ENCODE measurements around the gene ZNF691.
"Not testable (repeated sequence)": the region's sequence is repeated elsewhere in the genome, so short reads cannot be mapped to it uniquely, and the experiment has no call there.

Gene ZNF691, protein sequence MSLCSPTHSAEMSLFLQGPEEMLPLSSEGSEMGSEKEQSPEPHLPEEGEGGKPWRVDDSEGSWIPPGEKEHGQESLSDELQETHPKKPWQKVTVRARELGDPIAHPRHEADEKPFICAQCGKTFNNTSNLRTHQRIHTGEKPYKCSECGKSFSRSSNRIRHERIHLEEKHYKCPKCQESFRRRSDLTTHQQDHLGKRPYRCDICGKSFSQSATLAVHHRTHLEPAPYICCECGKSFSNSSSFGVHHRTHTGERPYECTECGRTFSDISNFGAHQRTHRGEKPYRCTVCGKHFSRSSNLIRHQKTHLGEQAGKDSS

DNA sequence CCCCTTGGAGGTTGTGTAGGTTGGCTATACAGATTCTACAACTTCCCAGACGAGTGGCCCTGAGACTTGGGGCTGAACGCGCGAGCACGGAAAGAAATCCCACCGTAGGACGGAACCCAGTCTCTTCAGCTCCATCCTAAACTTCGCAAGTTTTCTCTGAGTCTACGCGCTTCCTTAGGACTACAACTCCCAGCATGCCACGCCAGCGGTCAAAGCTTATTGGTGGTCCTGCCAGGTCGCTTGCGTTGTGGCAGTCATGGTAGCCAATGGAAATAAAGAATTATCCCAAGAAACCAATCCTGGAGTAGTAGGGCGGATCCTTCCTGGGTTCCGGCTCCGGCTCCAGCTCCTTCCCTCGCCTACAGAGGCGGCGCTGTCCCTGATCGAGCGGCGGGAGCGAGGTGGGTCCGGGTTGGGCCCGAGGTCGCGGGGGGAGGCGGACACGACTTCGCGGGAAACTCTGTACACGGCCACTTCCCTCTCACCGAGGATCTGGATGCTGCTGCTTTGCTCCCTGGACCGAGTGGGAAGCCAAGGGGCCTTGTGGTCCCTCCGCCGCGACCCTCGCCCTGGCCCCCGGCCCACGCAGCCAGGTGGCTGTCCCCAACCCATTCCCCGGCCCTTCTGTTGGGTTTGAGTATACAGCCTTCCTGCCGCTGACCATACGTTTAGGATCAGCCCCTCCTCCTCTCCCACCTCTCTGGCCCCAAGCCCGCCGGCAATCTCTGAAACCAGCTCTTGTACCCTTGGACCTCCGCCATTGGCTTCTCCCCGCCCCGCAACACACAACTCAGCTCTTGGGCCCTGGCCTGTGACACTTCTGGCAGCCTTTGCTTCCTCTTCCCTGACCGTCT, at the start of gene ZNF691:
Gene ZNF691, plus strand, starts transcription at position 357 of the 854 bp plus-strand sequence. CDS start 3,046 bp downstream, outside the sequence.
- peak; percentile 78 to 87 (median 83) for DNase-seq (ENCODE audit: low read depth in 3 of 3)

DNA sequence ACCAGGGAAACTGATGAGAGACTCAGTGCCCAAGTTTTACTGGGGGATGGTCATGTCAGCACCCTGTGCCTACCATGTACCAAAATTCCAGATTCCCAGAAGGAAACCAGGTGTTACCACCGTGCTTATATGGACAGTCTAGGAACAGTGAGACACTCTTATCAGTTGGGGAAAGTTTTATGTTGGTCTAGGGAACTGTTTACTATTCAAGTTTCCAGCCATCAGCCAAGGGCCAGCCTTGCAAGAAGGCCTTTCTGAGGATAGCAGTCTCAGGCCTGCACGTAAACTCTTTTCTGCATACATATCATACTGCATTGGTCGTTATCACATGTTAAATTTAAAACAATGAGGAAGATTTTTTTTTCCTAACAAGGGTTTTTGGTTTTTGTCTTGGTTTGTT, 49.0 kb upstream of the ZNF691 start:
- DNase-seq (ENCODE audit: low read depth in 3 of 3): no peak

DNA sequence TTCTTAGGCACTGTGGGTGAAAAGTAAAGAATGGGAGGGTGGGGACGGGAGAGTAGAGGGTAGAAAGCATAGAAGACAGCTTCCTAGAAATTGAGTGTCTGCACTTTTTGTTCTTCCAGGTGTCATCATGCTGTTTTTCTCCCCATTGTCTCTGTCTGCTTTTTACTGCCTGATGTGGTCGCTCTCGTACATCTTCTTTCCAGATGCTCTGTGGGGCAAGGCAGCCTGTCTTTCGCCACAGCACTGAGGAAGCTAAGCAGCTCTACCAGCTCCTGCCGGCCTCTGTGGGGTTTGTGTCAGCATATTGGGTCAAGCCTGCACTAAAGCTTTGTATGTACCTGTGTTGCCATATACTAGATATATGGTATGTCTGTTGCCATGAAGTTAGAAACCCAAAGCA, 48.4 kb upstream of the ZNF691 start:
- DNase-seq (ENCODE audit: low read depth in 3 of 3): no peak

DNA sequence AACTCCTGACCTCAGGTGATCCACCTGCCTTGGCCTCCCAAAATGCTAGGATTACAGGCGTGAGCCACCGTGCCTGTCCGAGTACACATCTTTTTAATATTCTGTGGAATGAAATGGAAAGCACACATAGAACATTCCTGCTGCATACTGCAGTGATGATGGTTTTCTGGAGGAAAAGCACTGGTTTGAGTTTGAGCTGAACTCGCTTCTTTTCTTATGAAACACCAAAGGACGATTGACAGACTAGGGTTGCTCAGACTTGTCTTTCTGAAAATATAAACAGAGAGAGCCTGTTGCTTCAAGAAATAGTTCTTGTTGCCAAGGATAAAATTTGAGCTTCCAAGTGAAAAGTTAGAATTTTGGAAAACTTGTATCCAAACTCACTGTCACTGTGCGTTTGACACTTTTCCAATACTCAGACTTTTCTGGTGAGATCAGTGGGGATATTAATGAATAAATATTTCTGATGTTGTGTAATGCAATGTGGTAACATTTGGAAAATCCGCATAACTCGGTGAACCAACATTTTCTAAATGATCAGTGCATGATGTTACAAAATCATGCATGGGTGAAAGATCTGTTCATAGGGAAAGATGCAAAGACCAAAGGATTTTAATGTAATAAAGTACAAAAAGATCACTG, 44.5 kb upstream of the ZNF691 start:
- DNase-seq (ENCODE audit: low read depth in 3 of 3): no peak

DNA sequence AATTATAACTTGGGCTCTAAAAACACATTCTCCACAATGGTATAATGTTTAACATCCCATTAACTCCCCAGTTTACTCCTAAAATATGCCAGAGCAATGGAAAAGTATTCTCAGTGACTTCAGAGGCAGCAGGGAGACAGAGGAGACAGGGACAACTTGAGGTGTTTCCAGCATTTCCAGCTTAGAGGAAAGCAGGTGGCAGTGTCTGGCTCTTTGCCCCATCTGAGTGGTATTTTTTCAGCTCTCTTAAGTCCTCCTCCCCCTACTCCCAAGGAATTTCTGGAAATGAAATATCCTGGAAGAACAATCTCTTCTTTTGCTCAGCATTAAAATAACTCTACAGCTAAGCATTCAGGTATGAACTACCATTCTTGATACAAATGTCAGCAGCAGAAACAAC, 40.2 kb upstream of the ZNF691 start:
- no peak for DNase-seq (ENCODE audit: low read depth in 3 of 3)

DNA sequence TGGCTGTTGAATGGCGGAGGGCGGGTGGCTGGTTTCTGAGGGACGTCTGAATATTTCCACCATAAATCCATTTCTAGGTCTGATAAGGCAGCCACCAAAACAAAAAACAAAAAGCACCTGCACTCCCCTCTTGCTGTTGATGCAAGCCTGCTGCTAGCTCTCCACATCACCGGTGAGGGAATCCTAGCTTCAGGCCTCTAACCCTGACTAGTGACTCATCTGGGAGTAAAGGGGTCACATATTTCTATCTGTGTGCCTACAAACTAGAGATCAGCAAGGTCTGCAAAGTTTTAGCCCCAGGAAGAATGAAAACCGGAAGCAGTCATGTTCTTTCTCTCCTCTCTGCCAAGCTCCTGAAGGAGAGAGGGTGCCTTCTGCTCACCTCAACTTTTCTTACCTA, 39.8 kb upstream of the ZNF691 start:
- DNase-seq (ENCODE audit: low read depth in 3 of 3): no peak

DNA sequence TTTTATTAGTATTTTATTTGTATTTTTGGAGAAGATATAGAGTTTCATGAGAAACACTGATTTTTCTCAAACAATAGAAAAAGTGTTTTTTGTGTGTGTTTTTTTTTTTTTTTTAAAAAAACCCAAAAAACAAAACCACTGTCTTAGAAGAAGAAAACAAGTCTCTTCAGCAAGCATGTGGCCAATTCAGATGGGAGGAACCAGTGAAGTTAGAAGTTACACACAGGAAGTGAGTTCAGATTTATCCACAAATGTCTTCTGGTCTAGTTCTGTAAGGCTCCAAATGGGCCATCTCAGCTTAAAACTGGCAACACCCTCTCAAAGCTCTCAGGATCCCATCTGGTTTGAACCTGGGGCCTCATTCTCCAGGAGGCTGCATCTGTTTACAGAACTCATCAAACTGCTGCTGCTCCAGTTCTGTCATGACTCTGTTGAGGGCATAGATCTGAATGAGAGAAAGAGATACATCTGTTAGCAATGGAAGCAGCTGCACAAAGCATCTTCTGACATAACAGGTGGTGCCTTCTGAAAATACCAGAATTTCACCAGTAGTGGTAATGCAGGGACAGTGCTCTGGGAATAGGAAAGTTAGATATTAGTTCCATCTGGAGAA, 39.3 kb upstream of the ZNF691 start:
- DNase-seq (ENCODE audit: low read depth in 3 of 3): no peak

DNA sequence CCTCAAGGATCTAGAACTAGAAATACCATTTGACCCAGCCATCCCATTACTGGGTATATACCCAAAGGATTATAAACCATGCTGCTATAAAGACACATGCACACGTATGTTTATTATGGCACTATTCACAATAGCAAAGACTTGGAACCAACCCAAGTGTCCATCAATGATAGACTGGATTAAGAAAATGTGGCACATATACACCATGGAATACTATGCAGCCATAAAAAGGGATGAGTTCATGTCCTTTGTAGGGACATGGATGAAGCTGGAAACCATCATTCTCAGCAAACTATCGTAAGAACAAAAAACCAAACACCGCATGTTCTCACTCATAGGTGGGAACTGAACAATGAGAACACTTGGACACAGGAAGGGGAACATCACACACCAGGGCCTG, 31.6 kb upstream of the ZNF691 start:
- not testable (repeated sequence) for DNase-seq (ENCODE audit: low read depth in 3 of 3)

DNA sequence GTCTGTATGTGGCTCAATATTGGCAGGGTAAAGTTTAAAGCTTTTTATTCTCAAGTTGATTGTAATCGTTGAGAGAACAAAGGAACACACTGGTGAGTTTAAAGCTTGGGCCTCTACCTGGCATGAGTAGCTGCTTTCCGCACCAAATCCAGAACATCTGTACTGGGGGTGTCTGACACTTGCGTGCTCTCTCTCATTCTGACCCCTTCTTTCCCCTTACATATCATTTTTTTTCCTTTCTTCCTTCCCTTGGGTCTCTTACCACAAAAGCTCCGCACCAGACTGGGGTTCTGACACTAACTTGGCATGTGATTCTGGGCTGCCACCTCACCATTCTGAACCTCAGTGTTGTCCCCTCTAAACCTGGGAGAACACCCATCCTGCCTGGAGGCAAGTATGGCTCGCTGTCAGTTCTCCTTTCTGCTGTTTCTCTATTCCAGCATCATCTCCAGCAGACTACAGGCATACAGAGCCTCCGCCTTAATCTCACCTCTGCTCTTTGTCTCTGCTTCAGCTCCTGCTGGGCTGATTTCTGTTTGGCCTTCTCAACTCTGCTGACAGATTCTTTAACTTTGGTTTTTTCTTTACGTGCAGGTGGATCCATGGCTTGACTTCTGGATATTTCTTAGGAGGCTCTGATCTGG, 30.4 kb upstream of the ZNF691 start:
- peak in 1 of 3 experiments; percentile 0 for DNase-seq (ENCODE audit: low read depth in 3 of 3)

DNA sequence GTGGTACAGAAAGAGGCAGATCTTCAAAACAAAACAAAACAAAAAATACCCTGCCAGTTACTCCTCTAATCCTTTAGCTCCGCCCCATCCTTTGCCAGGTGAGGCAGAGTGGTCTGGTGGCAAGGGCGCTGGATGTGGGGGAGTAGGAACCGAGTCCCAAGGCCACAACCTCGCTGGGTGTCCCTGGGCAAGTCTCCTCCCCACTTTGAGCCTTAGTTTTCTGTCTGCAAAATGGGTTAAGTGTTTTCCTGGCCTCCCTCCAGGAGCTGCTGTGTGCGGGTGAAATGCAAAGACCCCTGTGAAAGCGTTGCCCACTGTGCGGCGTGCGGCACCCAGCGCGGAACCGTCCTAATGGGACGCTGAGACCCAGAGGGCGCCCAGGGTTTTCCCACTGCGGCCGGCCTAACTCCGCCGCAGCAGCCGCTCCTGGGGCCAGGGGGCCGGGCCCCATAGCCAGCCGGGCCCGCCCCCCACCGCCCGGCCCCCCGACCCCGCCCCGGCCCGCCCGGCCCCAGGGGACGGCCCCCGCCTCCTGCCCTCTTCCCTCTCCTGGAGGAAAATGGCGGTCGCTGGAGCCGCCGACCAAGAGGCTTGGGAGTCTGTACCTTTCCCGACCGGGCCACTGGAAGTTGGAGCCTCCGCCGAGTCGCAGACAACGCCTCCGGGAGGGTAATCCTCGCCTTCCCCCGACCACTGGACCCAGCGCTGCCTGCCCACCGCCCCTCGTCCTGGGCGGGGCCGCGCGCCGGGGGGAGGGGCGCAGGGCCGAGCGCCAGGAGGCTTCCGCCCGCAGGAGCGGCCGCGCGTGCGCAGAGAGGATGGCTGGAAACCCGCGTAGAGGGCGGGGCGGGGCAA, 29.6 kb upstream of the ZNF691 start, which contains the start of the genes ERMAP and SVBP:
Gene ERMAP, plus strand, starts transcription at position 538 of the 855 bp plus-strand sequence. CDS start 13,327 bp downstream, outside the sequence.
Gene SVBP, minus strand, starts transcription at position 813 of the 855 bp plus-strand sequence. CDS start 853 bp downstream, outside the sequence.
- DNase-seq (ENCODE audit: low read depth in 3 of 3): peak; percentile 90 to 92 (median 92)

DNA sequence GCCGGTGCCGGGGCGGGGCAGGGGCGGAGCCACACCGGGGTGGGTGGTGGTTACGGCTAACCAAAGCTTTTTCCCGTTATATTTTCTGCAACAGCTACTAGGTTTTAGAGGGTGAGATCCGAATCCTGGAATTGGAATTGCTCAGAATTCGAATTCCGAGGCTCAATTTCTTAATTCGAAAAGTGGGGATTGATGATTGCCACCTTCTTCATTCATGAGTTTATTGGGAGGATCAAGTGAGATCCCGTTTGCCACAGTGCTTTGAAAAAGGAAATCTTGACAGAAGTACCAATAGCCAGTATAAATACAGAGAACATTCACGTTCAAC, 29.0 kb upstream of the ZNF691 start:
- no peak for DNase-seq (ENCODE audit: low read depth in 3 of 3)

DNA sequence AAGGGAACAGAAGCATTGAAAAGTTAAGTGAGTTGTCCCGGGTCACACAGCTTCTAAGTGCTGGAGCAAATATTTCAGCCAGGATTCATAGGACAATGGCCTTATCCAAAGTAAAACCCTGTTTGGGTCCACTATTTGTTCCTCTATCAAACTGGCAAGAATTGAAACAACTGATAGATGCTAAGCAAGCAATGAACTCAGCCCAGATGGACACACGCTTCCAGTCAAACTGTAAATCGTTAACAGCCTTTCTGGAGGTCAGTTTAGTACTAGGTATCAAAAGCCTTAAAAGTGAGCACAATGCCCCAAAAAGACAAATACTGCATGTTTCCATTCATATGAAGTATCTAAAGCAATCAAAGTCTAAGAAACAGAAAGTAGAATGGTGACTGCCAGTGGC, 28.4 kb upstream of the ZNF691 start:
- no peak for DNase-seq (ENCODE audit: low read depth in 3 of 3)

DNA sequence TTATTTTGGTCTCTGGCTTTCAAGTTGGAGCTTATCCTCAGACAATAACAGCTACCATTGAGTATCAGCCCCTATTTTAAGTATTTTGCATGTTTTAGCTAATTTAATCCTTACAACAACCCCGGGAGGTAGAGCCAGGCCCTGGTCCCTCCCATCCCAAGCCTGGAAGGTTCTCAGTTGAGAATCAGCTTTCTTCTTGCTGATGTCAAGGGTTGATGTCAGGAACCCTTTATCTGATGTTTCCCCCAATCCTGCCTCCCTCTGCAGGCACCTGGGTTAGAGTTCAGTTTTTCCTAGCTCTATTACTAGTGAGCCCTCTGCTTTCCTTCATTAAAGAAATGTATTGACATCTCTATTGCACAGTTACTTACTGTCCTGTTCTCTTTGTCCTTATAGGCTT, 25.6 kb upstream of the ZNF691 start:
- DNase-seq (ENCODE audit: low read depth in 3 of 3): no peak

DNA sequence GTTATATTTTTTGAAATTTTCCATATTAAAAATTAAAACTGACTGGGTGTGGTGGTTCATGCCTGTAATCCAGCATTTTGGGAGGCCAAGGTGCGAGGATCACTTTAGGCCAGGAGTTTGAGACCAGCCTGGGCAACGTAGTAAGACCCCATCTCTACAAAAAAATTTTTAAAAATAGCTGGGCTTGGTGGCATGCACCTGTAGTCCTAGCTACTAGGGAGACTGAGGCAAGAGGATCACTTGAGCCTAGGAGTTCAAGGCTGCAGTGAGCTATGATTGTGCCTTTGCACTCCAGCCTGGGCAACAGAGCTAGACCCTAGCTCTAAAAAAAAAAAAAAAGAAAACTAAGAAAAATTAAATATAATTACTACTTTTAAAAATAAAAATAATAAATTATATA, 24.7 kb upstream of the ZNF691 start:
- DNase-seq (ENCODE audit: low read depth in 3 of 3): no peak

DNA sequence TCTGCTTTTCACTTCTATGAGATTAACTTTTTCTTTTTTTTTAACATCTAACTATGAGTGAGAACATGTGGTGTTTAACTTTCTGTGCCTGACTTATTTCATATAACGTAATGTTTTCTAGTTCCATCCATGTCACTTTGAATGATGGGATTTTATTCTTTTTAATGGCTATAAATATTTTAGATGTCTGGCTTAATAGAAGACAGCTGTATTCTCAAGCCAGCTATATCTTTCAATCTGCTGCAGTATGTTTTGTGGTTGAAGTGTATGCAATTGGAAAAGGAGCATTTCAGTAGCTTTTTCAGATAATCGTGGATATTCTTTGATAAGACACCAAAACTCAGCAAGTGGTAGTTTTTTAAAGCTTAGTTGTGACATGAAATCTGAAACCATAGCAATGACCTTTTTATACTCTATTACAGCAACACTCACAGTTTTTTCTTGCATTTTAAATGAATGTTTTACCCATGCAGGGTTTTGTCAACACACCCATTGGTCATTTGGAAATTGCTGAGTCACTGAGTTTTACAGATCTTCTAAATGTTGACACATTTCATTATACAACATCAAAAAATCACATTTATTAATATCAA, 23.5 kb upstream of the ZNF691 start:
- DNase-seq (ENCODE audit: low read depth in 3 of 3): no peak

DNA sequence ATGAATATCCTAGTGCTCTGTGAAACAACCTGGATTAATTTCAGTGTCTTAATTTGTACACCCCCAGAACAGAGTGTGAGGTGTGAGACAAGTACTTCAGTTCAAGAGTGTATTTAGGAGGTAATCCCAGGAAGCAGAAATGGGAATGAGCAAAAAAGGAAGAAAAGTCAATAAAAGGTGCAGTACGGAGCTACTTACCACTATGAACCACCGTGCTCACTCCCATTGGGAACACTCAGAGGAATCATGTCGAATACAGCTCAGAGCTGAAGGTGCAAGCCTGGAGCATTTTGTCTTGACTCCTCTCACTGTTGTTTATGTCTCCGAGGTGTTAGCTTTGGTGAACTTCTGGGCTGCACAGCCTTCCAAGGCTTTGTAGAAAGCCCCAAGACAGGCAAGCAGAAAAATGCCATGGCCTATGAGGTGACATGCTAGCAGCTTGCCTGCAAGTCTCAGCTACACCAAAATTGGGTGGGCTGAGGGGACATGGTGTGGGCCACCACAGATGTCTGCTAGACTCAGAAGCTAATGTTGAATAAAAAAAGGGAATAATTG, 21.9 kb upstream of the ZNF691 start:
- no peak for DNase-seq (ENCODE audit: low read depth in 3 of 3)

DNA sequence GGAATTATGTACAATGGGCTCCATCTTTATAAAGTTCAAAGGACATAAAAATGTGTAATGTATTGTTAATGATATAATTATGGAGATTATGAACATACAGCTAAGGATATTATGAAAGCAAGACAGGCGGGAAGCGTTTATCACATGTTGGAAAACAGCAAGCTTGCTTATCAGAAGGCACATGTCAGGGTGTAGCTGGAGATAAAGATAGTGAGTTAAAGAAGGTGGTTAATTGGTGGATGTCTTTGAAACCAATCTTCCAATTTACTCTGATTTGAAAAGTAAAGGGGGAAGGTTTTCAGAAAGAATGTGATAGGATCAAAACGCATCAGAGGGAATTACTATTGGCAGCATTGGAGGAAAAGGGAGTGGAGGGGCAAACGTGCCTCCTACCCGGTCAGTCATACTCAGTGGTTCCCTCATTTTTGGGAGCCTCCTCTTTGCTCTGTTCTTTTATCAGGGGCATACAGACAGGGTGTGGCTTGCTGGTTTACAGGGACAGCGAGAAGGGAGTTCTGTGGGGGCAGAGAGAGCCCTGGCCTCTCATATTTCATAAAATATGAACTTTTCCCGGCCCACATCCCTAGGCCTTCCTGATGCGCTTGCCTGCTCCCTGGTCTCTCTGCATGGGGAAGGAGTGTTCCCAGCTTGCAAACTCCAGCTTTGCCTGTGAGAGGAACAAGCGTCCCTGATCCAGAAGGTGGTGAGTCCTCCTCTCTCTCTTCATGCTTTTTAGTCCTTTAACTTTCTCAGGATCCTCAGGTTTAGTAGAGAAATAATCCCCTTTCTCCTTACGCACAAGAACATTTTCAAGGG, 21.2 kb upstream of the ZNF691 start:
- no peak for DNase-seq (ENCODE audit: low read depth in 3 of 3)

DNA sequence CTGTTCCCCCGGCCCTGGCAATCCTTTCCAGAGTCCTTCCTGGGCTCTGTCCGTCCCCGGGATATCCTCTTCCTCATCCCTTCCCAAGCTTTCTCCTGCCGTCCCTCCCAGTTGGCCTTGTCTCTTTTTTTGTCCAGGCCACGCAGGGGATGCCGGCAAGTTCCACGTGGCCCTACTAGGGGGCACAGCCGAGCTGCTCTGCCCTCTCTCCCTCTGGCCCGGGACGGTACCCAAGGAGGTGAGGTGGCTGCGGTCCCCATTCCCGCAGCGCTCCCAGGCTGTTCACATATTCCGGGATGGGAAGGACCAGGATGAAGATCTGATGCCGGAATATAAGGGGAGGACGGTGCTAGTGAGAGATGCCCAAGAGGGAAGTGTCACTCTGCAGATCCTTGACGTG, 15.8 kb upstream of the ZNF691 start:
- no peak for DNase-seq (ENCODE audit: low read depth in 3 of 3)

DNA sequence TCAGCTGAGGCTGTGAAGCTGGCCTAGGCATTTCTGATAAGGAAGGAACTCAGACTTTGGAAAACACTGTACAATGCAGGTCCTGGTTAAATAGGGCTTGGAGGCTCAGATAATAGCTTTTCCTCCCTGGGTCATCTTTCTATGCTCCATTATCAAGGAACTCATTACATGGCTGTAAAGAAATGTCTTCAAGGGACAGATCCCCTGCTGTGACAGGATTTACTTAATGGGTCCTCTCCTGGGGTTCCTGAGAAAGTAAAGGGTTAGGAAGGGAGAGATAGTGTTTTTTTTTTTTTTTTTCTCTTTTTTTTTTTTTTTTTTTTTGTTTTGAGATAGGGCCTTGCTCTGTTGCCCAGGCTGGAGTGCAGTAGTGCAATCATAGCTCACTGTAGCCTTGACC, 15.1 kb upstream of the ZNF691 start:
- DNase-seq (ENCODE audit: low read depth in 3 of 3): no peak
